ENCODE data around the gene WNT9B. TPM values are rescaled to one million over a fixed set of nuclear protein-coding genes. Genes with fewer than 3 reads are reported as not detected.

Gene WNT9B
- total and polyA plus RNA-seq, 2 of the 13 experiments (the other 11 are each of a cell fraction or from before 2014, with no cell fraction given): not detected

DNA sequence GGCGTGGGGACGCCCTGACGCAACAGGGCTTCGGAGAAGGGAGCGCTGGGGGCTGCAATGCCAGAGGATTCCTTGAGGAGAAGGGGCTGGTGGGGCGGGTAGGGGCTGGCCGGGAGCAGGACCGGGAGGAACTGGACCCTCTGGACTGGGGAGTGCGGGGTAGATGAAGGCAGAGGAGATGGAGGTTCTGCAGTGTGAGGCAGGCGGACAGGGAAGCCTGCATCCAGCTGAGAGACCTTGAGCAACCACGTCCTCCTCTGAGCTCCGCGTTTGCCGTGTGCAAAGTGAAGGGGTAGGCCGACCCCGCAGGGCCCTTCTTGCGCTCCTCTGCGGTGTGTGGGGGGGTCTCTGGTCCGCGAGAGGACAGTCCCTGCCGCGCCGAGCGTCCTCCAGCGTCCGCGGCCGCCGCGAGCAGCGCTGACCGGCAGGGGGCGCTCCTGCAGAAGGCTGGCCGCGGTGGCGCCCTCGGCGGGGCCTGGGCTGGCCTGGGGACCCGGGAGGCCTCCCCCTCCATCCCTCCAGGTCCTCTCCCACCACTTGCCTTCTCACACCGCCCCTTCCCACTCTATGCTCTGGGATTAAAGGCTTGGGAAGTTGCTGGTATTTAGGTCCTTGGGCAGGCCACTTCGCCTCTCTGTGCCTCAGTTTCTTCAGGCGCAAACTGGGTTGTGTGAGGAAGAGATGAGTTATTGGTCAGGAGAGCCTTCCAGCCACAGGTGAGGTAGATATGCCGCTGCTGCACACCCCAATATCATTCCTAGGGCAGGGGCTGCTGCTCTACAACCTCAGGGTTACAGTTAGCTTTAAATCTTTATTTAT is 9.6 kb upstream of the WNT9B start (continued):
- TF ChIP-seq, protein P1, sequence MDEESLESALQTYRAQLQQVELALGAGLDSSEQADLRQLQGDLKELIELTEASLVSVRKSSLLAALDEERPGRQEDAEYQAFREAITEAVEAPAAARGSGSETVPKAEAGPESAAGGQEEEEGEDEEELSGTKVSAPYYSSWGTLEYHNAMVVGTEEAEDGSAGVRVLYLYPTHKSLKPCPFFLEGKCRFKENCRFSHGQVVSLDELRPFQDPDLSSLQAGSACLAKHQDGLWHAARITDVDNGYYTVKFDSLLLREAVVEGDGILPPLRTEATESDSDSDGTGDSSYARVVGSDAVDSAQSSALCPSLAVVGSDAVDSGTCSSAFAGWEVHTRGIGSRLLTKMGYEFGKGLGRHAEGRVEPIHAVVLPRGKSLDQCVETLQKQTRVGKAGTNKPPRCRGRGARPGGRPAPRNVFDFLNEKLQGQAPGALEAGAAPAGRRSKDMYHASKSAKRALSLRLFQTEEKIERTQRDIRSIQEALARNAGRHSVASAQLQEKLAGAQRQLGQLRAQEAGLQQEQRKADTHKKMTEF (CRISPR knock-in tag; IDR thresholded peaks at IDR 0.05): 0 out of 2 replicates have a peak, but pooled peaks have one; percentile 36
- TF ChIP-seq ZNF619 (CRISPR knock-in tag; IDR thresholded peaks at IDR 0.05) (peak; percentile 72; the same call in 1 of the 2 replicates), ZBTB1 (CRISPR knock-in tag; IDR thresholded peaks at IDR 0.05; ENCODE audit: borderline replicate concordance) (no peak), ZNF225 (CRISPR knock-in tag; IDR thresholded peaks at IDR 0.05) (peak; percentile 54; the same call in 1 of the 2 replicates), TBX2 (CRISPR knock-in tag; IDR thresholded peaks at IDR 0.05; ENCODE audit: borderline replicate concordance) (no peak), YY1 (IDR thresholded peaks at IDR 0.05; ENCODE audit: insufficient read depth, insufficient replicate concordance, low read depth, low read length) (peak; percentile 63), SRY (CRISPR knock-in tag; IDR thresholded peaks at IDR 0.05) (no peak), ZNF772 (CRISPR knock-in tag; IDR thresholded peaks at IDR 0.05) (no peak), RARA (CRISPR knock-in tag; IDR thresholded peaks at IDR 0.05) (no peak), ZNF788 (CRISPR knock-in tag; IDR thresholded peaks at IDR 0.05; ENCODE audit: borderline replicate concordance) (no peak), TOE1 (CRISPR knock-in tag; IDR thresholded peaks at IDR 0.05) (no peak), ZNF878 (CRISPR knock-in tag; IDR thresholded peaks at IDR 0.05) (no peak), ZNF570 (CRISPR knock-in tag; IDR thresholded peaks at IDR 0.05; ENCODE audit: borderline replicate concordance) (no peak), ZNF775 (CRISPR knock-in tag; IDR thresholded peaks at IDR 0.05; ENCODE audit: borderline replicate concordance) (no peak)
- TF ChIP-seq, protein P2, sequence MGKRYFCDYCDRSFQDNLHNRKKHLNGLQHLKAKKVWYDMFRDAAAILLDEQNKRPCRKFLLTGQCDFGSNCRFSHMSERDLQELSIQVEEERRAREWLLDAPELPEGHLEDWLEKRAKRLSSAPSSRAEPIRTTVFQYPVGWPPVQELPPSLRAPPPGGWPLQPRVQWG (CRISPR knock-in tag; IDR thresholded peaks at IDR 0.05; ENCODE audit: borderline replicate concordance, low read depth): no peak
- TF ChIP-seq, protein P3, sequence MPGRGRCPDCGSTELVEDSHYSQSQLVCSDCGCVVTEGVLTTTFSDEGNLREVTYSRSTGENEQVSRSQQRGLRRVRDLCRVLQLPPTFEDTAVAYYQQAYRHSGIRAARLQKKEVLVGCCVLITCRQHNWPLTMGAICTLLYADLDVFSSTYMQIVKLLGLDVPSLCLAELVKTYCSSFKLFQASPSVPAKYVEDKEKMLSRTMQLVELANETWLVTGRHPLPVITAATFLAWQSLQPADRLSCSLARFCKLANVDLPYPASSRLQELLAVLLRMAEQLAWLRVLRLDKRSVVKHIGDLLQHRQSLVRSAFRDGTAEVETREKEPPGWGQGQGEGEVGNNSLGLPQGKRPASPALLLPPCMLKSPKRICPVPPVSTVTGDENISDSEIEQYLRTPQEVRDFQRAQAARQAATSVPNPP (CRISPR knock-in tag; IDR thresholded peaks at IDR 0.05): no peak
- TF ChIP-seq, protein P4, sequence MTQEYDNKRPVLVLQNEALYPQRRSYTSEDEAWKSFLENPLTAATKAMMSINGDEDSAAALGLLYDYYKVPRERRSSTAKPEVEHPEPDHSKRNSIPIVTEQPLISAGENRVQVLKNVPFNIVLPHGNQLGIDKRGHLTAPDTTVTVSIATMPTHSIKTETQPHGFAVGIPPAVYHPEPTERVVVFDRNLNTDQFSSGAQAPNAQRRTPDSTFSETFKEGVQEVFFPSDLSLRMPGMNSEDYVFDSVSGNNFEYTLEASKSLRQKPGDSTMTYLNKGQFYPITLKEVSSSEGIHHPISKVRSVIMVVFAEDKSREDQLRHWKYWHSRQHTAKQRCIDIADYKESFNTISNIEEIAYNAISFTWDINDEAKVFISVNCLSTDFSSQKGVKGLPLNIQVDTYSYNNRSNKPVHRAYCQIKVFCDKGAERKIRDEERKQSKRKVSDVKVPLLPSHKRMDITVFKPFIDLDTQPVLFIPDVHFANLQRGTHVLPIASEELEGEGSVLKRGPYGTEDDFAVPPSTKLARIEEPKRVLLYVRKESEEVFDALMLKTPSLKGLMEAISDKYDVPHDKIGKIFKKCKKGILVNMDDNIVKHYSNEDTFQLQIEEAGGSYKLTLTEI (CRISPR knock-in tag; conservative IDR thresholded peaks at IDR 0.05): no peak
